ENCODE data around the gene S100A12. TPM values are rescaled to one million over a fixed set of nuclear protein-coding genes. Genes with fewer than 3 reads are reported as not detected.

The S100A12 gene
- not detected in 2 replicates for total RNA-seq

GRCh38 chr1:153375511-153375910 is at the start of gene S100A12:
Gene S100A12 (minus strand): TSS chr1:153375621. CDS start chr1:153374592, 1,029 bp downstream.

GRCh38 chr1:153415850-153416570 is 40.6 kb upstream of the S100A12 start, which contains the start of gene S100A7A:
Gene S100A7A (plus strand): TSS chr1:153416520. CDS start chr1:153418083, 1,563 bp downstream.

GRCh38 chr1:153390938-153391710 is 15.7 kb upstream of the S100A12 start, which contains the start of gene S100A8:
Gene S100A8 (minus strand): TSS chr1:153391073. CDS start chr1:153390535, 538 bp downstream.

GRCh38 chr1:153357853-153358690 is 17.3 kb downstream of the S100A12 start, which contains the start of gene S100A9:
Gene S100A9 (plus strand): TSS chr1:153357854. CDS start chr1:153358284, 430 bp downstream.

GRCh38 chr1:153348511-153349362 is 26.7 kb downstream of the S100A12 start, which contains the start of gene PGLYRP4:
Gene PGLYRP4 (minus strand): TSS chr1:153348841. CDS start chr1:153347932, 909 bp downstream.

Small RNA genes within 50 kb of the gene (small RNA-seq; reads per million reads assigned to genes)
- gene RNU6-160P, result not detected
- not detected for gene S100A15A

Other genes with a start within 250 kb of the S100A12 start
- gene SPRR2G, start 224.7 kb downstream of the S100A12 start, total RNA-seq, result not detected in 2 replicates
- gene LELP1, start 172.2 kb downstream of the S100A12 start, total RNA-seq, result not detected in 2 replicates
- gene PRR9, start 158.0 kb downstream of the S100A12 start, total RNA-seq, result not detected in 2 replicates
- gene LORICRIN, start 115.9 kb downstream of the S100A12 start, total RNA-seq, result not detected in 2 replicates
- gene PGLYRP3, start 62.7 kb downstream of the S100A12 start, total RNA-seq, result not detected in 2 replicates
- gene PGLYRP4, start 26.8 kb downstream of the S100A12 start, total RNA-seq, result not detected in 2 replicates
- gene S100A9, start 17.8 kb downstream of the S100A12 start, total RNA-seq, result not detected in 2 replicates
- not detected in 2 replicates for gene S100A8, start 15.5 kb upstream of the S100A12 start, total RNA-seq
- gene S100A7A, start 40.9 kb upstream of the S100A12 start, total RNA-seq, result not detected in 2 replicates
- not detected in 2 replicates for gene S100A7, start 85.0 kb upstream of the S100A12 start, total RNA-seq
- 1,114 and 1,653 TPM in 2 replicates for gene S100A6, start 160.4 kb upstream of the S100A12 start, total RNA-seq
- 0.37 and 0.39 TPM in 2 replicates for gene S100A5, start 165.3 kb upstream of the S100A12 start, total RNA-seq
- 432 and 695 TPM in 2 replicates for gene S100A4, start 170.2 kb upstream of the S100A12 start, total RNA-seq
- gene S100A3, start 173.6 kb upstream of the S100A12 start, total RNA-seq, result 18.6 and 22.0 TPM in 2 replicates
- 1.5 and 1.6 TPM in 2 replicates for gene S100A2, start 190.2 kb upstream of the S100A12 start, total RNA-seq
- gene S100A16, start 237.5 kb upstream of the S100A12 start, total RNA-seq, result 537 and 634 TPM in 2 replicates
- gene S100A14, start 240.7 kb upstream of the S100A12 start, total RNA-seq, result 0.39 and 0.73 TPM in 2 replicates